Heart left ventricle (tissue), 16 donors: Measurements from ENCODE around the gene RASGEF1C. TPM values are rescaled to one million over a fixed set of nuclear protein-coding genes. Genes with fewer than 3 reads are reported as not detected.

Experiments used
- ATAC-seq, 4 donors: fragments of 200-7000 bp; cut with Tn5 transposase; one replicate each; pipeline ENCODE4 v1.9.1; 2020 to 2022; ENCODE audit warnings: moderate library complexity in 4 of 4, mild to moderate bottlenecking in 3 of 4, moderate number of reproducible peaks in 1 of 4
- DNase-seq, 5 donors: peaks; one replicate each; pipeline ENCODE4 v3.0.0-alpha.2; 2020
- H3K27ac ChIP-seq, 12 donors: fragments of 200-600 bp; sonication (generic) in 4 of 12; one replicate each; pipeline versions ENCODE4 v1.5.0 to v1.8.0; 2016 to 2022; ENCODE audit warnings: mild to moderate bottlenecking in 2 of 12
- H3K27me3 ChIP-seq, 9 donors: fragments of 200-600 bp; sonication (generic) in 2 of 9; one replicate each; pipeline versions ENCODE4 v1.5.1 to v1.8.0; 2016 to 2022; ENCODE audit warnings: mild to moderate bottlenecking in 3 of 9
- H3K36me3 ChIP-seq, 9 donors: fragments of 200-600 bp; sonication (generic) in 2 of 9; one replicate each; pipeline versions ENCODE4 v1.5.0 to v1.8.0; 2018 to 2022; ENCODE audit warnings: mild to moderate bottlenecking in 2 of 9
- H3K4me1 ChIP-seq, 12 donors: fragments of 200-600 bp; sonication (generic) in 4 of 12; one replicate each; pipeline versions ENCODE4 v1.5.0 to v1.8.0; 2016 to 2022; ENCODE audit warnings: mild to moderate bottlenecking in 3 of 12
- H3K4me3 ChIP-seq, 12 donors: fragments of 200-600 bp; sonication (generic) in 4 of 12; one replicate each; pipeline versions ENCODE4 v1.5.0 to v1.8.0; 2017 to 2022; ENCODE audit warnings: mild to moderate bottlenecking in 9 of 12, moderate library complexity in 4 of 12
- H3K9me3 ChIP-seq, 12 donors: fragments of 200-600 bp; sonication (generic) in 4 of 12; one replicate each; pipeline versions ENCODE4 v1.5.0 to v1.8.0; 2016 to 2022; ENCODE audit warnings: mild to moderate bottlenecking in 1 of 12
- POLR2A ChIP-seq, 2 donors: fragments of 450-650 bp; IDR thresholded peaks; one replicate each; pipeline ENCODE4 v1.6.1; 2017; ENCODE audit warnings: antibody characterized with exemption in 2 of 2, mild to moderate bottlenecking in 2 of 2, moderate library complexity in 2 of 2
- WGBS, 4 donors: extraction: QIAGEN DNeasy Blood & Tissue Kit in 2 of 4; methylation state at CpG; one replicate each; pipeline versions ENCODE4 v1.1.5 to v1.1.7; 2013 to 2018; 5-methylcytosine and 5-hydroxymethylcytosine counted together
- intact Hi-C, 10 donors: fragments of 100-400 bp; cut with DNase I; formaldehyde crosslinking; loops; one replicate each; pipeline versions ENCODE4 v1.11.1 to v1.14.2; 2022
- polyA plus RNA-seq, 2 donors: library from polyadenylated mRNA; stranded (reverse); fragments of 200-250 nt; gene quantifications; one replicate each; pipeline ENCODE4 v1.2.3, GENCODE V29; 2013
- total RNA-seq, 9 donors: library from RNA; depleted of rRNA in 2 of 9; stranded (reverse); fragments of >200 nt in 2 of 9; fragmentation: NEBNext Ultra II Directional in 3 of 9; extraction: Animal tissue kit (Norgen Biotek cat#: 25700) in 3 of 9; gene quantifications; one replicate each; pipeline versions ENCODE4 v1.1.0 to v1.2.4, GENCODE V29; 2016 to 2023
- TF ChIP-seq, protein P1 (sequence below), 12 donors: fragments of 200-600 bp; sonication (generic) in 4 of 12; IDR thresholded peaks; one replicate each; pipeline versions ENCODE4 v1.5.0 to v1.8.0; 2018 to 2022; ENCODE audit warnings: antibody characterized with exemption in 12 of 12, mild to moderate bottlenecking in 5 of 12
- donor health status: ischemic (EF 13 %, LVEDD 7.1; RV severe dilation, severe dysfunction).
- donor health status: healthy with polysubstance abuse.
- donor health status: DM: no; HTN: yes; CAD: no.
- donor health status: DM: no; HTN: no; CAD: no.
- donor health status: ischemic (EF 25% LVEDD 6.9; RV normal size, moderate dysfunction).
- donor health status: ischemic (EF 25% LVEDD 5.7; RV mildly dilated, moderate dysfunction).
- donor health status: healthy.
- donor health status: DM: yes; HTN: yes; CAD: no.
- donor health status: ischemic (EF 35%, LVEDD 5.7; RV mildly dilated, moderate dysfunction).
- donor health status: nonischemic (EF 11% LVEDD 7.7; RV severe dilation, severe dysfunction).
- donor health status: DM: yes; HTN: yes; CAD: no.
- donor health status: PGD.
- donor health status: ischemic (EF 29% LVEDD 5.4; RV normal size, mild dysfunction).
- donor health status: nonischemic (EF 23%, LVEDD 6.1; RV moderate dilation, normal function).

Gene RASGEF1C
- total and polyA plus RNA-seq, 11 donors: 0.14 to 0.75 (median 0.19) TPM; not detected in 4

- intact Hi-C loops: no loop called here
- no peak overlapping the region for H3K4me3 ChIP-seq
- H3K9me3 ChIP-seq: peaks cover 0 to 28% (median 19%) of the 10 kb centered on the region in 12 donors
- ATAC-seq: no peak
- DNase-seq: no peak
- H3K27ac ChIP-seq: no peak overlapping the region
- H3K27me3 ChIP-seq: peaks cover 0 to 2% (median 0%) of the 10 kb centered on the region in 9 donors
- 90 to 96% (median 93%) methylated on average over 1 of the region's 1 CpG for WGBS, 4 donors
- no peaks in the 10 kb centered on the region for H3K4me1 ChIP-seq
- no peaks in the 10 kb centered on the region for H3K36me3 ChIP-seq
- TF ChIP-seq POLR2A (IDR thresholded peaks at IDR 0.05): no peak
- TF ChIP-seq, protein P1, sequence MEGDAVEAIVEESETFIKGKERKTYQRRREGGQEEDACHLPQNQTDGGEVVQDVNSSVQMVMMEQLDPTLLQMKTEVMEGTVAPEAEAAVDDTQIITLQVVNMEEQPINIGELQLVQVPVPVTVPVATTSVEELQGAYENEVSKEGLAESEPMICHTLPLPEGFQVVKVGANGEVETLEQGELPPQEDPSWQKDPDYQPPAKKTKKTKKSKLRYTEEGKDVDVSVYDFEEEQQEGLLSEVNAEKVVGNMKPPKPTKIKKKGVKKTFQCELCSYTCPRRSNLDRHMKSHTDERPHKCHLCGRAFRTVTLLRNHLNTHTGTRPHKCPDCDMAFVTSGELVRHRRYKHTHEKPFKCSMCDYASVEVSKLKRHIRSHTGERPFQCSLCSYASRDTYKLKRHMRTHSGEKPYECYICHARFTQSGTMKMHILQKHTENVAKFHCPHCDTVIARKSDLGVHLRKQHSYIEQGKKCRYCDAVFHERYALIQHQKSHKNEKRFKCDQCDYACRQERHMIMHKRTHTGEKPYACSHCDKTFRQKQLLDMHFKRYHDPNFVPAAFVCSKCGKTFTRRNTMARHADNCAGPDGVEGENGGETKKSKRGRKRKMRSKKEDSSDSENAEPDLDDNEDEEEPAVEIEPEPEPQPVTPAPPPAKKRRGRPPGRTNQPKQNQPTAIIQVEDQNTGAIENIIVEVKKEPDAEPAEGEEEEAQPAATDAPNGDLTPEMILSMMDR (IDR thresholded peaks at IDR 0.05): no peak
These were observed 102.0 kb downstream of the RASGEF1C start for GRCh38 chr5:180107005-180107404.

DNA sequence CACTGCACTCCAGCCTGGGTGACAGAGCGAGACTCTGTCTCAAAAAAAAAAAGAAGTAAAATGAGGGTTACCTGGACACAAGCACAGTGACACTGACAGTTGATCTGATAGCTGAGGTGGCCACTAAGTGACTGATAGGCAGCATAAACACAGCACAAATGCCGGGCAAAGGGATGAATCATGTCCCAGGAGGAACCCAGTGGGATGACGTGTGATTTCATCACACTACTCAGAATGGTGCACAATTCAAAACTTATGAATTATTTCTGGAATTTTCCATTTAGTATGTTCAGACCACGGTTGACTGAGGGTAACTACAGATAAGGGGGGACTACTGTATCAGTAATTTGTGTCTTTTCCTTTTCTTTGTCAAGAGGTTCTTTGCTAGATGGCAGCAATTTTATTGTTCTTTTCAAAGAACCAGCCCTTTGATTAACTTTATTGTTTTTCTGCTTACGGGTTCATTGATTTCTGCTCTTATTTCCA, 103.1 kb downstream of the RASGEF1C start:
- Histone ChIP-seq H3K27ac (no peak overlapping the region), H3K9me3 (peaks cover 0 to 28% (median 19%) of the 10 kb centered on the region in 12 donors), H3K27me3 (peaks cover 0 to 10% (median 0%) of the 10 kb centered on the region in 9 donors), H3K4me3 (no peak overlapping the region), H3K4me1 (no peaks in the 10 kb centered on the region), H3K36me3 (no peaks in the 10 kb centered on the region)
- ATAC-seq (no peak), DNase-seq (no peak)
- no peak for TF ChIP-seq POLR2A (IDR thresholded peaks at IDR 0.05)
- TF ChIP-seq, protein P1 (IDR thresholded peaks at IDR 0.05): no peak
- intact Hi-C loops: no loop called here
- WGBS, 4 donors: 72 to 84% (median 78%) methylated on average over 5 of the region's 5 CpGs

- ATAC-seq: no peak
- WGBS, 4 donors: 92 to 97% (median 94%) methylated on average over 3 of the region's 3 CpGs
- TF ChIP-seq POLR2A (IDR thresholded peaks at IDR 0.05): no peak
- TF ChIP-seq, protein P1 (IDR thresholded peaks at IDR 0.05): no peak
- Histone ChIP-seq H3K9me3 (peaks cover 0 to 28% (median 19%) of the 10 kb centered on the region in 12 donors), H3K27me3 (peaks cover 0 to 13% (median 0%) of the 10 kb centered on the region in 9 donors), H3K4me3 (no peak overlapping the region), H3K27ac (no peak overlapping the region), H3K36me3 (no peaks in the 10 kb centered on the region), H3K4me1 (no peaks in the 10 kb centered on the region)
- no peak for DNase-seq
- intact Hi-C loops: no loop called here
These were observed 104.9 kb downstream of the RASGEF1C start for GRCh38 chr5:180104168-180104530.

DNA sequence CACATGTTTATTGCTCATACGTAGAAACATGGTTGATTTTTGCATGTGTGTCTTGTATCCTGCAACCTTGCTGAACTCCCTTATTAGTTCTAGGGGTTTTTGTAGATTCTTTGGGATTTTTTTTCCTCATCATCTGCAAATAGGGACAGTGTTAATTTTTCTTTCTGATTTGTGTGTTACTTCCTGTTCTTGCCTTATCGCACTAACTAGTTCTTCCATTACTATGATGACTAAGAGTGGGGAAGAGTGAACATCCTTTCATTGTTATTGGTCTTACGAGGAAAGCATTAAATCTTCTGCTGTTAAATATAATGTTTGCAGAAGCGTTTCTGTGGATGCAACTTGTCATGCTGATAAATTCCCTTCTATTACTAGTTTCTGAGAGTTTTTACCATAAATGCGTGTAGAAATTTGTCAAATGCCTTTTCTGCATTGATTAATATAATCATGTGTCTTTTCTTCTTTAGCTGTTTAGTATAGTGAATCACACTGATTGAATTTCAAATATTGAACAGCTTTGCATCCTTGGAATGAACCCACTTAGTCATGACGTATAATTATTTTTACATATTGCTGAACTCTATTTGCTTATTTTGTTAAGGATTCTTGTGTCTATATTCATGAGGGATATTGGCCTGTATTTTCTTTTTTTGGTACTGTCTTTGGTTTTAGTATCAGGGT, 105.4 kb downstream of the RASGEF1C start:
- no peak overlapping the region for H3K27ac ChIP-seq
- H3K27me3 ChIP-seq: peaks cover 0 to 14% (median 0%) of the 10 kb centered on the region in 9 donors
- H3K4me3 ChIP-seq: no peak overlapping the region
- ATAC-seq (no peak), DNase-seq (no peak)
- intact Hi-C loops: no loop called here
- H3K4me1 ChIP-seq: no peaks in the 10 kb centered on the region
- TF ChIP-seq POLR2A (IDR thresholded peaks at IDR 0.05): no peak
- TF ChIP-seq, protein P1 (IDR thresholded peaks at IDR 0.05): no peak
- H3K9me3 ChIP-seq: peaks cover 0 to 28% (median 19%) of the 10 kb centered on the region in 12 donors
- no peaks in the 10 kb centered on the region for H3K36me3 ChIP-seq
- 78 to 86% (median 81%) methylated on average over 6 of the region's 6 CpGs for WGBS, 4 donors
